GM23248 (cell line): ENCODE results near the gene SH3RF1. TPM values are rescaled to one million over a fixed set of nuclear protein-coding genes. Genes with fewer than 3 reads are reported as not detected.

Experiments
- DNase-seq: peaks from one replicate; pipeline ENCODE4 v3.0.0-alpha.2; 2015
- H2AFZ ChIP-seq: fragments of 200-600 bp; sonication (generic); 2 replicates; pipeline ENCODE4 v1.6.1; 2016; ENCODE audit warnings: antibody characterized with exemption
- H3F3A ChIP-seq: fragments of 200-600 bp; sonication (generic); 2 replicates; pipeline ENCODE4 v1.6.1; 2016; ENCODE audit warnings: mild to moderate bottlenecking, antibody characterized with exemption, mixed run types; ENCODE audit not compliant: insufficient read depth
- H3K27ac ChIP-seq: fragments of 200-600 bp; sonication (generic); 2 replicates; pipeline ENCODE4 v1.5.1; 2016; ENCODE audit warnings: mild to moderate bottlenecking
- H3K27me3 ChIP-seq: fragments of 200-600 bp; sonication (generic); replicated peaks from 2 replicates; pipeline ENCODE4 v1.6.1; 2016; ENCODE audit warnings: mild to moderate bottlenecking; ENCODE audit not compliant: insufficient read depth
- H3K36me3 ChIP-seq: fragments of 200-600 bp; sonication (generic); 2 replicates; pipeline ENCODE4 v1.6.1; 2016; ENCODE audit warnings: low read depth, mild to moderate bottlenecking
- H3K4me1 ChIP-seq: fragments of 200-600 bp; sonication (generic); 2 replicates; pipeline ENCODE4 v1.6.1; 2016; ENCODE audit warnings: mild to moderate bottlenecking; ENCODE audit not compliant: insufficient read depth
- H3K4me2 ChIP-seq: fragments of 200-600 bp; sonication (generic); one replicate; pipeline ENCODE4 v1.6.1; 2016; ENCODE audit warnings: mild to moderate bottlenecking; ENCODE audit not compliant: unreplicated experiment
- H3K4me3 ChIP-seq: fragments of 200-600 bp; sonication (generic); 2 replicates; pipeline ENCODE4 v1.5.1; 2016; ENCODE audit warnings: mild to moderate bottlenecking
- H3K79me2 ChIP-seq: fragments of 200-600 bp; sonication (generic); 2 replicates; pipeline ENCODE4 v1.6.1; 2016; ENCODE audit warnings: mild to moderate bottlenecking; ENCODE audit not compliant: insufficient read depth
- H3K9ac ChIP-seq: fragments of 200-600 bp; sonication (generic); 2 replicates; pipeline ENCODE4 v1.6.1; 2016; ENCODE audit warnings: mild to moderate bottlenecking
- H3K9me2 ChIP-seq: fragments of 200-600 bp; sonication (generic); 2 replicates; pipeline ENCODE4 v1.6.1; 2016; ENCODE audit warnings: mixed run types, mild to moderate bottlenecking, moderate library complexity; ENCODE audit not compliant: insufficient read depth
- H3K9me3 ChIP-seq: fragments of 200-600 bp; sonication (generic); one replicate; pipeline ENCODE4 v1.6.1; 2017; ENCODE audit warnings: low read depth
- H4K20me1 ChIP-seq: fragments of 200-600 bp; sonication (generic); 2 replicates; pipeline ENCODE4 v1.6.0; 2016; ENCODE audit not compliant: insufficient read depth
- EZH2 ChIP-seq: fragments of 200-600 bp; sonication (generic); IDR thresholded peaks from 2 replicates; pipeline ENCODE4 v1.6.1; 2018; ENCODE audit warnings: antibody characterized with exemption, mild to moderate bottlenecking; ENCODE audit not compliant: insufficient read depth, poor library complexity, severe bottlenecking
- EZH2phosphoT487 ChIP-seq: fragments of 200-600 bp; sonication (generic); IDR thresholded peaks from 2 replicates; pipeline ENCODE4 v1.6.1; 2018; ENCODE audit warnings: antibody characterized with exemption, moderate library complexity, mild to moderate bottlenecking, low read depth; ENCODE audit not compliant: insufficient read depth
- WGBS, 2 experiments: methylation state at CpG; one replicate each; pipeline ENCODE4 v1.1.6; 2015 to 2017; ENCODE audit warnings: low lambda C conversion rate in 2 of 2, low coverage in 1 of 2; ENCODE audit errors: missing lambda C conversion rate in 2 of 2; 5-methylcytosine and 5-hydroxymethylcytosine counted together
- in situ Hi-C: fragments of 300-500 bp; cut with MboI; formaldehyde crosslinking; loops from 2 replicates; pipeline ENCODE4 v1.15.0; 2020
- polyA plus RNA-seq: library from polyadenylated mRNA; unstranded; fragments of >200 nt; fragmentation: Nextera tagmentation; extraction: Ambion mirVana; gene quantifications from 2 replicates; pipeline ENCODE4 v1.2.1, GENCODE V29; 2016
- total RNA-seq: library from RNA; depleted of rRNA; stranded (reverse); fragments of >200 nt; shearing (Covaris generic); gene quantifications from 2 replicates; pipeline ENCODE4 v1.2.3, GENCODE V29; 2014

The SH3RF1 gene
- total and polyA plus RNA-seq, 2 experiments from 2014 or later, result 28.3 to 55.5 TPM

GRCh38 chr4:169152098-169152497 is 118.7 kb downstream of the SH3RF1 start:
- Histone ChIP-seq H3K27ac (0 out of 2 replicates have a peak overlapping the region, but pooled peaks have one; percentile 1), H3K36me3 (peaks cover 75% of the 10 kb centered on the region), H3K9me2 (no peaks in the 10 kb centered on the region), H3K9me3 (no peaks in the 10 kb centered on the region), H3K4me2 (no peak overlapping the region), H3F3A (peaks cover 59% of the 10 kb centered on the region), H3K9ac (no peak overlapping the region), H3K27me3 (no peaks in the 10 kb centered on the region), H3K4me3 (no peak overlapping the region), H2AFZ (no peak overlapping the region), H3K4me1 (peaks cover 46% of the 10 kb centered on the region), H4K20me1 (no peaks in the 10 kb centered on the region), H3K79me2 (peaks cover 98% of the 10 kb centered on the region)
- 97 to 98% methylated on average over 3 of the region's 3 CpGs for WGBS, 2 experiments
- TF ChIP-seq EZH2 (no peak), EZH2phosphoT487 (no peak)
- no peak for DNase-seq
- in situ Hi-C loops, result no loop called here

GRCh38 chr4:169151671-169152070 is 119.1 kb downstream of the SH3RF1 start:
- Histone ChIP-seq H3K4me3 (no peak overlapping the region), H3K4me2 (no peak overlapping the region), H3K9me2 (no peaks in the 10 kb centered on the region), H3K4me1 (peaks cover 47% of the 10 kb centered on the region), H2AFZ (no peak overlapping the region), H3K9me3 (no peaks in the 10 kb centered on the region), H3F3A (peaks cover 59% of the 10 kb centered on the region), H3K9ac (no peak overlapping the region), H3K36me3 (peaks cover 75% of the 10 kb centered on the region), H3K79me2 (peaks cover 98% of the 10 kb centered on the region), H3K27me3 (no peaks in the 10 kb centered on the region), H3K27ac (0 out of 2 replicates have a peak overlapping the region, but pooled peaks have one; percentile 1), H4K20me1 (no peaks in the 10 kb centered on the region)
- DNase-seq, result peak; percentile 44
- 50% methylated on average over 2 of the region's 2 CpGs for WGBS, 2 experiments
- in situ Hi-C loops, result no loop called here
- TF ChIP-seq EZH2, result no peak
- no peak for TF ChIP-seq EZH2phosphoT487

DNA sequence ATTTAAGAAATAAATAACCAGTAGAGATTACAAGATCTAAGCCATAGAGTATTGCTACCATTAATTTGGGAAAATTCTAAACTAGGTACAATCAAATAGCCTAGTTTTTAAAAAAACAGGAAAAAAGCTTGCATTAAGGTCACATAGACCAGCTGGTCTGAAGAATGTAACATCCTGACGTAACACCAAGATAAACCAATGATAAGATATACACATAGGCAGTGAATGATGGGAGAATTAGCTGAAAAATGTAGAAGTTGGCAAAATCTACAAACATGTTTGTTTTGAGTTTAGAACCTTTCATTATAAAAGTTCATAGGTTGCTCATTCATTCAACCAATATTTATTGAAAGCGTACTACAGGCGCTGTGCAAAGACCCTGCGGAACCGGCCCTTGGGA is 120.0 kb downstream of the SH3RF1 start:
- Histone ChIP-seq H3K9ac (no peak overlapping the region), H2AFZ (no peak overlapping the region), H3K27me3 (no peaks in the 10 kb centered on the region), H3K9me3 (no peaks in the 10 kb centered on the region), H3K27ac (no peak overlapping the region), H4K20me1 (no peaks in the 10 kb centered on the region), H3F3A (peaks cover 54% of the 10 kb centered on the region), H3K4me3 (no peak overlapping the region), H3K9me2 (no peaks in the 10 kb centered on the region), H3K4me2 (no peak overlapping the region), H3K4me1 (peaks cover 50% of the 10 kb centered on the region), H3K79me2 (peaks cover 94% of the 10 kb centered on the region), H3K36me3 (peaks cover 70% of the 10 kb centered on the region)
- no peak for DNase-seq
- no peak for TF ChIP-seq EZH2
- no peak for TF ChIP-seq EZH2phosphoT487
- 98% methylated on average over 5 of the region's 5 CpGs for WGBS, 2 experiments
- in situ Hi-C loops, result no loop called here

- Histone ChIP-seq H3K9me2 (no peaks in the 10 kb centered on the region), H3K27ac (no peak overlapping the region), H3K4me1 (peaks cover 39% of the 10 kb centered on the region), H3K9me3 (no peaks in the 10 kb centered on the region), H3K36me3 (peaks cover 62% of the 10 kb centered on the region), H3K4me3 (no peak overlapping the region), H4K20me1 (no peaks in the 10 kb centered on the region), H3F3A (peaks cover 43% of the 10 kb centered on the region), H3K4me2 (no peak overlapping the region), H3K9ac (no peak overlapping the region), H3K27me3 (no peaks in the 10 kb centered on the region), H3K79me2 (peaks cover 89% of the 10 kb centered on the region), H2AFZ (no peak overlapping the region)
- no peak for DNase-seq
- in situ Hi-C loops, result no loop called here
- 92 to 94% methylated on average over 4 of the region's 4 CpGs for WGBS, 2 experiments
- TF ChIP-seq EZH2phosphoT487, result no peak
- no peak for TF ChIP-seq EZH2
Observed at GRCh38 chr4:169148885-169149284, 121.9 kb downstream of the SH3RF1 start.

DNA sequence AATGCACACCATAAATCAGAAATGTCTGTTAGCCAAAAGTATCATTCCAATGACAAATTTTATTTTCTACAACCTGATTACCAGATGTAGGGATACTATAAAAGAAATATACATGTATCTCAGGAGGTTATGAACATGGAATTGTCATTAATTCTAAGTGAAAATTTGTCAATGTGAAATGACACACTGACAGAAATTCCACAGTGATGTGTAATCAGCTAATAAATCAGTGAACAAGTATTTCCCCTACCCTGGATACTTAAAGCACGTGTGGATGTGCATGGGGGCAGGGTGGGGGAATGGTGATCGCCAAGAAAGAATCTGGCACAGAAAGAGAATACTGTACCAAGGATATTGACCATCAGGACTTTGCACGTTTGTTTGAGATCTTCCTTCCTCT is 123.6 kb downstream of the SH3RF1 start:
- in situ Hi-C loops, result no loop called here
- Histone ChIP-seq H3F3A (peaks cover 35% of the 10 kb centered on the region), H3K9me3 (no peaks in the 10 kb centered on the region), H3K4me3 (no peak overlapping the region), H3K79me2 (peaks cover 89% of the 10 kb centered on the region), H4K20me1 (no peaks in the 10 kb centered on the region), H2AFZ (no peak overlapping the region), H3K27ac (0 out of 2 replicates have a peak overlapping the region, but pooled peaks have one; percentile 6), H3K4me2 (no peak overlapping the region), H3K27me3 (no peaks in the 10 kb centered on the region), H3K9ac (no peak overlapping the region), H3K9me2 (no peaks in the 10 kb centered on the region), H3K36me3 (peaks cover 58% of the 10 kb centered on the region), H3K4me1 (peaks cover 37% of the 10 kb centered on the region)
- peak; percentile 48 for DNase-seq
- WGBS, 2 experiments, result 33 to 37% methylated on average over 3 of the region's 3 CpGs
- TF ChIP-seq EZH2phosphoT487, result no peak
- no peak for TF ChIP-seq EZH2
